Esophagus (tissue), 2 donors: ENCODE measurements around the gene CCDC107. TPM values are rescaled to one million over a fixed set of nuclear protein-coding genes. Genes with fewer than 3 reads are reported as not detected.
"Not testable (repeated sequence)": the region's sequence is repeated elsewhere in the genome, so short reads cannot be mapped to it uniquely, and the experiment has no call there.

Source experiments
- H3K27ac ChIP-seq, 2 donors: one replicate each; pipeline ENCODE4 v1.5.1; 2013; ENCODE audit warnings: low read depth in 2 of 2, mild to moderate bottlenecking in 2 of 2, inconsistent platforms in 1 of 2, low read length in 1 of 2, moderate library complexity in 1 of 2
- H3K27me3 ChIP-seq, 2 donors: one replicate each; pipeline ENCODE4 v1.6.1; 2013; ENCODE audit warnings: low read length in 2 of 2, control low read depth in 1 of 2, mild to moderate bottlenecking in 1 of 2; ENCODE audit not compliant: insufficient read depth in 2 of 2, control insufficient read depth in 1 of 2
- H3K36me3 ChIP-seq, 2 donors: one replicate each; pipeline ENCODE4 v1.6.1; 2013; ENCODE audit warnings: low read length in 1 of 2; ENCODE audit not compliant: control insufficient read depth in 2 of 2, insufficient read depth in 2 of 2
- H3K4me1 ChIP-seq, 2 donors: one replicate each; pipeline ENCODE4 v1.6.1; 2013; ENCODE audit warnings: low read length in 1 of 2; ENCODE audit not compliant: control insufficient read depth in 2 of 2, insufficient read depth in 2 of 2
- H3K4me3 ChIP-seq, 2 donors: one replicate each; pipeline ENCODE4 v1.5.1; 2013; ENCODE audit warnings: low read length in 2 of 2, mild to moderate bottlenecking in 2 of 2, low read depth in 1 of 2, moderate library complexity in 1 of 2
- H3K9me3 ChIP-seq, 2 donors: one replicate each; pipeline ENCODE4 v1.6.1; 2013; ENCODE audit warnings: mild to moderate bottlenecking in 2 of 2, low read depth in 1 of 2, low read length in 1 of 2, moderate library complexity in 1 of 2; ENCODE audit not compliant: control insufficient read depth in 2 of 2, insufficient read depth in 1 of 2
- WGBS, 2 donors: extraction: QIAGEN DNeasy Blood & Tissue Kit; methylation state at CpG; one replicate each; pipeline ENCODE4 v1.1.7; 2013; 5-methylcytosine and 5-hydroxymethylcytosine counted together
- polyA plus RNA-seq, 2 donors: library from polyadenylated mRNA; stranded (reverse); fragments of 200-250 nt; gene quantifications; one replicate each; pipeline ENCODE4 v1.2.3, GENCODE V29; 2013
- donor health status: healthy with polysubstance abuse.
- donor health status: Bipolar disorder and iron deficiency.

Gene CCDC107
- polyA plus RNA-seq, 2 donors = 17.3 to 21.1 TPM

GRCh38 chr9:35636877-35637246 lies 21.2 kb upstream of the CCDC107 start:
- H3K27me3 ChIP-seq = not testable (repeated sequence)

DNA sequence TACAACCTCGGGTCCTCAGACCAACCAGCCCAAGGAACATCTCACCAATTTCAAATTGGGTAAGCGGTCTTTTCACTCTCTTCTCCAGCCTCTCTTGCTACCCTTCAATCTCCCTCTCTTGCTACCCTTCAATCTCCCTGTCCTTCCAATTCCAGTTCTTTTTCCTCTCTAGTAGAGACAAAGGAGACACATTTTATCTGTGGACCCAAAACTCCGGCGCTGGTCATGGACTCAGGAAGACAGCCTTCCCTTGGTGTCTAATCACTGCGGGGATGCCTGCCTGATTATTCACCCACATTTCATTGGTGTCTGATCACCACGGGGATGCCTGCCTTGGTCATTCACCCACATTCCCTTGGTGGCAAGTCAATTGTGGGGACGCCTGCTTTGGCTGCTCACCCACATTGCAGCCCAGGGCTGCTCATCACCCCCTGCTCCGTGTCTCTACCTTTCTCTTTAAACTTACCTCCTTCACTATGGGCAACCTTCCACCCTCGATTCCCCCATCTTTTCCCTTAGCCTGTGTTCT lies 20.6 kb upstream of the CCDC107 start:
- not testable (repeated sequence) for H3K4me1 ChIP-seq, H3K4me3 ChIP-seq, H3K27me3 ChIP-seq, H3K36me3 ChIP-seq, H3K9me3 ChIP-seq, H3K27ac ChIP-seq
- WGBS, 2 donors = 90 to 95% methylated on average over 9 of the region's 9 CpGs

More at GRCh38 chr9:35636877-35637246, 21.2 kb upstream of the CCDC107 start:
- H3K36me3 ChIP-seq, H3K4me1 ChIP-seq, H3K27ac ChIP-seq, H3K9me3 ChIP-seq, H3K4me3 ChIP-seq: not testable (repeated sequence)
- WGBS, 2 donors = 94 to 96% methylated on average over 6 of the region's 6 CpGs

- not testable (repeated sequence) for H3K4me1 ChIP-seq, H3K27ac ChIP-seq, H3K9me3 ChIP-seq, H3K27me3 ChIP-seq, H3K36me3 ChIP-seq, H3K4me3 ChIP-seq
- WGBS, 2 donors = 71 to 74% methylated on average over 7 of the region's 8 CpGs
Measured at GRCh38 chr9:35638751-35639150, 19.3 kb upstream of the CCDC107 start.

GRCh38 chr9:35639225-35639624 lies 18.9 kb upstream of the CCDC107 start:
- not testable (repeated sequence) for H3K9me3 ChIP-seq, H3K4me1 ChIP-seq, H3K27ac ChIP-seq, H3K27me3 ChIP-seq, H3K36me3 ChIP-seq, H3K4me3 ChIP-seq
- WGBS, 2 donors = 46 to 67% methylated on average over 1 of the region's 1 CpG

- no peaks in the 10 kb centered on the region for H3K9me3 ChIP-seq
- H3K4me3 ChIP-seq = no peak overlapping the region
- WGBS, 2 donors = 80 to 85% methylated on average over 1 of the region's 1 CpG
- H3K27ac ChIP-seq = no peak overlapping the region
- H3K27me3 ChIP-seq = no peaks in the 10 kb centered on the region
- no peaks in the 10 kb centered on the region for H3K4me1 ChIP-seq
- peaks cover 0 to 3% of the 10 kb centered on the region in 2 donors for H3K36me3 ChIP-seq
Measured at GRCh38 chr9:35639631-35640030, 18.5 kb upstream of the CCDC107 start.

- H3K4me1 ChIP-seq, H3K9me3 ChIP-seq, H3K27ac ChIP-seq, H3K36me3 ChIP-seq, H3K4me3 ChIP-seq, H3K27me3 ChIP-seq: not testable (repeated sequence)
- 96 to 98% methylated on average over 15 of the region's 15 CpGs for WGBS, 2 donors
Measured at GRCh38 chr9:35640431-35640830, 17.7 kb upstream of the CCDC107 start.

GRCh38 chr9:35641478-35641877 lies 16.6 kb upstream of the CCDC107 start:
- H3K9me3 ChIP-seq, H3K36me3 ChIP-seq, H3K4me1 ChIP-seq, H3K4me3 ChIP-seq, H3K27ac ChIP-seq, H3K27me3 ChIP-seq: not testable (repeated sequence)
- 85 to 94% methylated on average over 3 of the region's 3 CpGs for WGBS, 2 donors

DNA sequence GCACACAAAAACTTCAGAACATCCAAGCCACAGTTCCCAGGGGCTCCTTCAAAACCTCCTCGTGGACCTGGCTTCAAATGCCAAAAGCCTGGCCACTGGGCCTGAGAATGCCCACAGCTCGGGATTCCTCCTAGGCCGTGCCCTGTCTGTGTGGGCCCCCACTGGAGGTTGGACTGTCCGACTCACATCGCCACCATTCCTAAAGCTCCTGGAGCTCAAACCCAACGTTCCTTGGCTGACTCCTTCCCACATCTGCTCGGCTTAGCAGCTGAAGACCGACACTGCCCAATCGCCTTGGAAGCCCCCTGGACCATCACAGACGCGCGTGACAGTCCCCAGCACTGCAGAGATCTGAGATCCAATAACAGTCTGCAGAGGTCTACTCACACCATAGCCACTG lies 15.0 kb upstream of the CCDC107 start:
- H3K27me3 ChIP-seq = no peaks in the 10 kb centered on the region
- 94% methylated on average over 12 of the region's 12 CpGs for WGBS, 2 donors
- peaks cover 0 to 3% of the 10 kb centered on the region in 2 donors for H3K36me3 ChIP-seq
- H3K4me3 ChIP-seq = no peak overlapping the region
- no peaks in the 10 kb centered on the region for H3K4me1 ChIP-seq
- no peak overlapping the region for H3K27ac ChIP-seq
- no peaks in the 10 kb centered on the region for H3K9me3 ChIP-seq

GRCh38 chr9:35645736-35646135 lies 12.4 kb upstream of the CCDC107 start:
- peak overlapping the region; percentile 48 to 54 for H3K4me3 ChIP-seq
- not testable (repeated sequence) for H3K27me3 ChIP-seq, H3K4me1 ChIP-seq, H3K9me3 ChIP-seq, H3K36me3 ChIP-seq
- WGBS, 2 donors = 28 to 29% methylated on average over 10 of the region's 10 CpGs
- H3K27ac ChIP-seq = peak overlapping the region; percentile 12 to 84

GRCh38 chr9:35646153-35646532 lies 11.9 kb upstream of the CCDC107 start:
- no peaks in the 10 kb centered on the region for H3K9me3 ChIP-seq
- peak overlapping the region; percentile 48 to 54 for H3K4me3 ChIP-seq
- H3K27ac ChIP-seq = peak overlapping the region; percentile 76 to 84
- no peaks in the 10 kb centered on the region for H3K36me3 ChIP-seq
- no peaks in the 10 kb centered on the region for H3K27me3 ChIP-seq
- 1 to 5% methylated on average over 11 of the region's 11 CpGs for WGBS, 2 donors
- H3K4me1 ChIP-seq = no peaks in the 10 kb centered on the region
